Measurements from ENCODE around the gene MTG2.

The MTG2 gene

DNA sequence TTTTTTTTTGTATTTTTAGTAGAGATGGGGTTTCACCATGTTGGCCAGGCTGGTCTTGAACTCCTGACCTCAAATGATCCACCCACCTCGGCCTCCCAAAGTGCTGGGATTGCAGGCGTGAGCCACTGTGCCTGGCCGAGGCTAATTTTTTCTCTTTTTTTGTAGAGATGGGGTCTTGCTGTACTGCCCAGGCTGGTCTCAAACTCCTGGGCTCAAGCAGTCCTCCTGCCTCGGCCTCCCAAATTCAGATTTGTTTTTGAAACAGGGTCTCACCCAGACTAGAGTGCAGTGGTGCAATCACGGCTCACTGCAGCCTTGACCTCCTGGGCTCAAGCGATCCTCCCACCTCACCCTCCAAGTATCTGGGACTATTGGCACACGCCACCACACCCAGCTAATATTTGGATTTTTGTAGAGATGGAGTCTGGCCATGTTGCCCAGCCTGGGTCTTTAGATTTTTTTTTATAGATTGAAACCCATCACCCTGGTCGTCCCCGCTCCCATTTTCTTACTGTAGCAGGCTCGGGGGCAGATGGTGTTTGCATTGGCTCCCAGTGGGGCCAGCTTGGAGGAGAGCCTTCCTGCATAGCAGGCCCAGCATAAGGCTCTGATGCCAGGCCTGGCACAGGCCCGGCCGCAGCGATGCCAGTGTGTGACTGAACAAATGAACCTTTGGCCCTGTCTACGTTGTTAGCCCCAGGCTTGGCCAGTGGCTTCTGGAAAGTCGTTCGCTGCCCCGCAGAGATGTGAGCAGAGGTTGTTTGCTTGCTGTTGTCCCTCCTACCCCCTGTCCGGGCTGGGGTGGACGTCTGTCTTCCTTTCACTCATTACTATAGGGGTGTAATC, 4.3 kb upstream of the MTG2 start:
- peaks cover 8% of the 10 kb centered on the region for H3K4me1 ChIP-seq (ENCODE audit: low read length)
- DNase-seq, result no peak
- H2AFZ ChIP-seq (ENCODE audit: low read length), result no peak overlapping the region
- no peaks in the 10 kb centered on the region for H3K9me3 ChIP-seq (replicated peaks; ENCODE audit: insufficient read depth, low read length)
- H3K27ac ChIP-seq (ENCODE audit: low read length), result no peak overlapping the region
- no peak overlapping the region for H3K9ac ChIP-seq (ENCODE audit: low read length)
- no peak overlapping the region for H3K4me2 ChIP-seq (ENCODE audit: low read depth, low read length)
- H4K20me1 ChIP-seq (ENCODE audit: insufficient read depth, low read length), result no peaks in the 10 kb centered on the region
- no peaks in the 10 kb centered on the region for H3K27me3 ChIP-seq (replicated peaks; ENCODE audit: insufficient read depth, low read length)
- H3K36me3 ChIP-seq (replicated peaks; ENCODE audit: insufficient read depth, low read length), result no peaks in the 10 kb centered on the region
- H3K4me3 ChIP-seq (ENCODE audit: low read length), result no peak overlapping the region
- TF ChIP-seq EZH2phosphoT487 (IDR thresholded peaks at IDR 0.05; ENCODE audit: low read length) (no peak), EZH2 (optimal IDR thresholded peaks at IDR 0.05; ENCODE audit: low read depth, low read length) (no peak)
- peaks cover 10% of the 10 kb centered on the region for H3F3A ChIP-seq (ENCODE audit: insufficient read depth, low read length)
- peaks cover 15% of the 10 kb centered on the region for H3K79me2 ChIP-seq (ENCODE audit: low read length)
- no peaks in the 10 kb centered on the region for H3K9me2 ChIP-seq (replicated peaks; ENCODE audit: insufficient read depth, low read length)

- Histone ChIP-seq H3F3A (ENCODE audit: insufficient read depth, low read length) (peaks cover 10% of the 10 kb centered on the region), H3K79me2 (ENCODE audit: low read length) (peaks cover 21% of the 10 kb centered on the region), H2AFZ (ENCODE audit: low read length) (no peak overlapping the region), H3K9me3 (replicated peaks; ENCODE audit: insufficient read depth, low read length) (no peaks in the 10 kb centered on the region), H3K36me3 (replicated peaks; ENCODE audit: insufficient read depth, low read length) (no peaks in the 10 kb centered on the region), H3K4me3 (ENCODE audit: low read length) (no peak overlapping the region), H3K9ac (ENCODE audit: low read length) (no peak overlapping the region), H3K27ac (ENCODE audit: low read length) (no peak overlapping the region), H3K4me1 (ENCODE audit: low read length) (peaks cover 8% of the 10 kb centered on the region), H4K20me1 (ENCODE audit: insufficient read depth, low read length) (no peaks in the 10 kb centered on the region), H3K27me3 (replicated peaks; ENCODE audit: insufficient read depth, low read length) (no peaks in the 10 kb centered on the region), H3K9me2 (replicated peaks; ENCODE audit: insufficient read depth, low read length) (no peaks in the 10 kb centered on the region), H3K4me2 (ENCODE audit: low read depth, low read length) (no peak overlapping the region)
- no peak for DNase-seq
- TF ChIP-seq EZH2phosphoT487 (IDR thresholded peaks at IDR 0.05; ENCODE audit: low read length) (no peak), CTCF (IDR thresholded peaks at IDR 0.05; ENCODE audit: low read length) (no peak), EZH2 (optimal IDR thresholded peaks at IDR 0.05; ENCODE audit: low read depth, low read length) (no peak)
These were observed 3.7 kb upstream of the MTG2 start for GRCh38 chr20:62179162-62179504.

DNA sequence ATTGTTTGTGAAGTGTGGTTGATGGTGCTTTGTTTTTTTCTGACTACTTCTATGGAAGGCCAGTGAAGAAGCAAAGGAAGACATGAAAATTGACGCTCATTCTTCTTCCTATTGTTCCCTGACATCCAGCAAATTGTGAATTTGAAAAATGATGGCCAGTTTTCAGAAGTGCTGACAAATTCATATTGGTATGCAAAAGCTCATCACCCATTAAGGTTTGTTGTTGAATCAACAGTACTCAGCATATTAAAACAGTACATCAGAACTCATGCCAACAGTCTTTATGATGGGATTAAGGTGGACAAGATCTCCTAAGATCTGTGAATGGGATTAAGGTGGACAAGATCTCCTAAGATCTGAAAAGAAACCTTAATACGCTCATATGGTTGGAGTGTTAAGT, 1.0 kb upstream of the MTG2 start:
- H3K27ac ChIP-seq (ENCODE audit: low read length), result no peak overlapping the region
- H3K27me3 ChIP-seq (replicated peaks; ENCODE audit: insufficient read depth, low read length), result no peaks in the 10 kb centered on the region
- peaks cover 43% of the 10 kb centered on the region for H3K79me2 ChIP-seq (ENCODE audit: low read length)
- H3K9me3 ChIP-seq (replicated peaks; ENCODE audit: insufficient read depth, low read length), result no peaks in the 10 kb centered on the region
- DNase-seq, result no peak
- peaks cover 10% of the 10 kb centered on the region for H3F3A ChIP-seq (ENCODE audit: insufficient read depth, low read length)
- peak overlapping the region; percentile 88; the same call in 1 of the 2 replicates for H3K9ac ChIP-seq (ENCODE audit: low read length)
- no peaks in the 10 kb centered on the region for H3K36me3 ChIP-seq (replicated peaks; ENCODE audit: insufficient read depth, low read length)
- peak overlapping the region; percentile 77 for H3K4me3 ChIP-seq (ENCODE audit: low read length)
- peak overlapping the region; percentile 95; the same call in 1 of the 2 replicates for H2AFZ ChIP-seq (ENCODE audit: low read length)
- no peaks in the 10 kb centered on the region for H4K20me1 ChIP-seq (ENCODE audit: insufficient read depth, low read length)
- no peaks in the 10 kb centered on the region for H3K9me2 ChIP-seq (replicated peaks; ENCODE audit: insufficient read depth, low read length)
- peaks cover 8% of the 10 kb centered on the region for H3K4me1 ChIP-seq (ENCODE audit: low read length)
- TF ChIP-seq CTCF (IDR thresholded peaks at IDR 0.05; ENCODE audit: low read length) (no peak), EZH2phosphoT487 (IDR thresholded peaks at IDR 0.05; ENCODE audit: low read length) (no peak), EZH2 (optimal IDR thresholded peaks at IDR 0.05; ENCODE audit: low read depth, low read length) (no peak)
- peak overlapping the region; percentile 95 for H3K4me2 ChIP-seq (ENCODE audit: low read depth, low read length)

Data from MM.1S (cell line).